ENCODE measurements around the gene GLUL.

GLUL gene

DNA sequence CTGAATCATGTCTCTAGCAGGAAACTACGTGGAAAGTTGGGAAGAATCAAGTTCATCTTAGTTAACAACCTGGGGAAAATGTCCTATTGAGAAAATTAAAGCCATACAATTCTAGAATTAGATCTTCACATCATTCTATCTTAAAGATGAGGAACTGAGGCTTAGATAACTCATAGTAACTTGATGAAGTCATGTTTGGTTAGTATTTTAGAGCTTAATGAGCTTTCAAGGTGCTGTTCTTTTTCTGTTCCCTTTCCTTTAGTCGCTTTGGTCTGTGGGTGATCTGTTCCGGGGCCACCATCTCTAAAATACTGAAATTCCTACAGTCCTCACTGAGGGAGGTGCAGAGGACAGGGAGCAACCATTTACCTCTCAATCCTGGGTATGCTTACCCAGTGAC, 4.3 kb upstream of the GLUL start:
- TF ChIP-seq, protein P1, sequence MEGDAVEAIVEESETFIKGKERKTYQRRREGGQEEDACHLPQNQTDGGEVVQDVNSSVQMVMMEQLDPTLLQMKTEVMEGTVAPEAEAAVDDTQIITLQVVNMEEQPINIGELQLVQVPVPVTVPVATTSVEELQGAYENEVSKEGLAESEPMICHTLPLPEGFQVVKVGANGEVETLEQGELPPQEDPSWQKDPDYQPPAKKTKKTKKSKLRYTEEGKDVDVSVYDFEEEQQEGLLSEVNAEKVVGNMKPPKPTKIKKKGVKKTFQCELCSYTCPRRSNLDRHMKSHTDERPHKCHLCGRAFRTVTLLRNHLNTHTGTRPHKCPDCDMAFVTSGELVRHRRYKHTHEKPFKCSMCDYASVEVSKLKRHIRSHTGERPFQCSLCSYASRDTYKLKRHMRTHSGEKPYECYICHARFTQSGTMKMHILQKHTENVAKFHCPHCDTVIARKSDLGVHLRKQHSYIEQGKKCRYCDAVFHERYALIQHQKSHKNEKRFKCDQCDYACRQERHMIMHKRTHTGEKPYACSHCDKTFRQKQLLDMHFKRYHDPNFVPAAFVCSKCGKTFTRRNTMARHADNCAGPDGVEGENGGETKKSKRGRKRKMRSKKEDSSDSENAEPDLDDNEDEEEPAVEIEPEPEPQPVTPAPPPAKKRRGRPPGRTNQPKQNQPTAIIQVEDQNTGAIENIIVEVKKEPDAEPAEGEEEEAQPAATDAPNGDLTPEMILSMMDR (IDR thresholded peaks at IDR 0.05; ENCODE audit: borderline replicate concordance, insufficient read depth, low read depth, low read length), result no peak

DNA sequence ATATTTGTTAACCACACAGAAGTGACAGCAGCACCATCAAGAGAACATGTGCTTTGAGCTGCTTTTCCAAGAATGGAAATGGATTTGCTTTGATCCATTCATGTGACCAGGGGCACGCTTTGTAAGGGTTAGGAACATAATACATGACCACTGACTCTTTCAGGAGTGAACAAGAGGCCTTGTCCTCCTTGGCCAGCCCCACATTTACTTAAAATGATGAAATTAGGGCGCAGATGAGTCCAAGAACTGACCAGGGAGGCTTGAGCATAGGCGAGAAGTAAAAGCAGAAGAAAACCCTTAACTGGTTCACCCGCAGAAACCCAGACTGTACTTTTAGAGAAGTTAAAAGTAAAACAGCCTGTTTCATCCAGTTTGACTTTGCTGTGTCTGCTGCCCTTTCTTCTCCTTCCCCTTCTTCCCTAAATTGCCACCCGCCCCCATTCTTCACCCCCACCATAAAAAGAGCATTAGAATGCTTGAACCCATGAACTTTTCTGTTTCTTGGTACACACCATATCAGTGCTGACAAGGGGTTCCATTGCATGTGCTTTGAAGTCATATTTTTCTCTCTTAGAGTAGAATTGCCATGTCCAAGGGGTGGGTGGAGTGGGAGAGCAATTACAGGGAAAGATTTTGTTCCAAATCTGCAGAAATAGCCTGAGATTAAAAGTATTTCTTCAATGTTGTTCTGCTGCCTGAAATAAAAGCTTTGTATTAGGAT, 2.6 kb upstream of the GLUL start:
- TF ChIP-seq, protein P1 (IDR thresholded peaks at IDR 0.05; ENCODE audit: borderline replicate concordance, insufficient read depth, low read depth, low read length), result no peak
- H3K4me3 ChIP-seq (ENCODE audit: low read depth, low read length), result no peak overlapping the region

More for the DNA sequence above, 4.3 kb upstream of the GLUL start:
- no peak overlapping the region for H3K4me3 ChIP-seq (ENCODE audit: low read depth, low read length)

DNA sequence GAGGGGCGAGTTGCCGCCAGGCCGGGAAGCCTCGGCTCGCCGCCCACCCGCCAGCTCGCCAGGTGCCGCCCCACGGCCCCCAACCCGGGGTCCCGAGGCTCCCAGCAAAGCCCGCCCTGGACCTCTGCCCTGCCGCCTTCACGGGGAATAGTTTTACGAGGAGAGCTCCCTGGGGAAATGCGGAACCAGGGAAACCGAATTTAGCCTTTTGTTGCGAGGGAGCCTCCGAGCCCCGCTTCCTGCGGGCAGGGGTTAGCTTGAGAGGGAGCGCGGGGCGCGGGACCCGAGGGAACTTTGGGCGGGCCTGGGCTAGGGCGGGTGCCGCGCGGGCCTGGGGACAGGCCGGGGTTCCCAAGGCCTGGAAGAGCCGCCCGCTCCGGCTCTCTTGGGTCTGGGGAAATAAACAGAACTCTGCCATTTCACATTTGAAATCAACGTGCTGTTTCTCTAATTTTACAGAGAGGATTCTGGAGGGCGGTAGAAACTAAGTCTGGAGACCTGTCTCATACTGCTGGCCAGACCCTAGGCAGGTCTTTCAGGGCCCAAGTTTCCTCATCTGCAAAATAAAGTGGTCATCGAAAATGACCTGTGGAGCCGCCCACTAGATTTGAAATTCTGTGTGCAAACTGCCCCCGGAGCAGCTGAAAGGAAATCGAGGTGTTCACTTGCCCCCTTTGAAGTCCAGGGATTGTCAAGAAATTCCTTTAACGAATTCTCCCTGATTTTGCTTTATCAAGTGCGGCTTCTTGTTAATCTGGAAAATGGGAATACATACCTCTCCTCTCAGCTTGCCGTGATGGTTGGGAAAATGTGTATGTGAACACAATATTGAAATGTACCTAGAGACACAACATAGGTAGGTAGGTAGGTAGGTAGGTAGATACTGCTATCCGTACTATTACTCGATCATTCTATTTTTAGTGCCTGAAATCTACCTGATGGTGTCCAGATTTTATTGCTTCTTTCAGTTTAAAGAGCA, 749 bp upstream of the GLUL start:
- peak overlapping the region; percentile 78 for H3K4me3 ChIP-seq (ENCODE audit: low read depth, low read length)
- TF ChIP-seq, protein P1 (IDR thresholded peaks at IDR 0.05; ENCODE audit: borderline replicate concordance, insufficient read depth, low read depth, low read length), result no peak

DNA sequence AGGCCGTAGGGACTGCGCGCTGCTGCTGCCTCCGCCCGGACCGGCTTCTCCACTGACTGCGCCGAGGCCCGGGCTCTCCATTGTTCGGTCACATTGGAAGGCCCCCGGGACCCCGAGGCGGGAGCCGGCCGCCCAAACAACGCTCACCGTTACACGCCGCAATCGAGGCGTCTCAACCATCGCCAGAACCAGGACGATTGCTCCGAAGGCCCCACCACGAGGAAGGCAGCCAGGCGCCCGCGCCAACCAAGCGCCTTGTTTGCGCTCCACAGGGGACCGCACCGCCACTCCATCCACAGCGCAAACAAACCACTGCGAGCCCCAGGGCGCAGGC, 595 bp downstream of the GLUL start:
- peak overlapping the region; percentile 78 for H3K4me3 ChIP-seq (ENCODE audit: low read depth, low read length)
- TF ChIP-seq, protein P1 (IDR thresholded peaks at IDR 0.05; ENCODE audit: borderline replicate concordance, insufficient read depth, low read depth, low read length), result no peak

DNA sequence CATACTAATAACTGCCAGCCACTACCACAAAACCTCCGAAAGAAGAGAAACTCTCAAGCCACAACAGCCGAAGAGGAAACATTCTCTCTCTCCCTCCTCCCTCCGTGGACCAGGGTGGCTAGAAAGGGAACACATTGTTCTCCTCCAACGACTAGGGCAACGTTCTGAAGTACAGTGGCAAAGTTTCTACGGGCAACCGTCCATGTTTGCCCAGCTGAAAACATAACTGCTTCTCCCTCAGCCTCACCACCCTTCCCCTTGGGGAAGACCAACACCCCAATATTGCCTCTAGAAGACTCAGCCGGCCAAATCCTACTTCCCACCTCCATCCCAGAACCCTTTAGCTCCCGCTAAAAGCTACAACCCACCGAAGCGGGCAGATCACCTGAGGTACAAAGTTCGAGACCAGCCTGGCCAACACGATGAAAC, 2.0 kb downstream of the GLUL start:
- peak overlapping the region; percentile 78 for H3K4me3 ChIP-seq (ENCODE audit: low read depth, low read length)
- TF ChIP-seq, protein P1 (IDR thresholded peaks at IDR 0.05; ENCODE audit: borderline replicate concordance, insufficient read depth, low read depth, low read length), result no peak

DNA sequence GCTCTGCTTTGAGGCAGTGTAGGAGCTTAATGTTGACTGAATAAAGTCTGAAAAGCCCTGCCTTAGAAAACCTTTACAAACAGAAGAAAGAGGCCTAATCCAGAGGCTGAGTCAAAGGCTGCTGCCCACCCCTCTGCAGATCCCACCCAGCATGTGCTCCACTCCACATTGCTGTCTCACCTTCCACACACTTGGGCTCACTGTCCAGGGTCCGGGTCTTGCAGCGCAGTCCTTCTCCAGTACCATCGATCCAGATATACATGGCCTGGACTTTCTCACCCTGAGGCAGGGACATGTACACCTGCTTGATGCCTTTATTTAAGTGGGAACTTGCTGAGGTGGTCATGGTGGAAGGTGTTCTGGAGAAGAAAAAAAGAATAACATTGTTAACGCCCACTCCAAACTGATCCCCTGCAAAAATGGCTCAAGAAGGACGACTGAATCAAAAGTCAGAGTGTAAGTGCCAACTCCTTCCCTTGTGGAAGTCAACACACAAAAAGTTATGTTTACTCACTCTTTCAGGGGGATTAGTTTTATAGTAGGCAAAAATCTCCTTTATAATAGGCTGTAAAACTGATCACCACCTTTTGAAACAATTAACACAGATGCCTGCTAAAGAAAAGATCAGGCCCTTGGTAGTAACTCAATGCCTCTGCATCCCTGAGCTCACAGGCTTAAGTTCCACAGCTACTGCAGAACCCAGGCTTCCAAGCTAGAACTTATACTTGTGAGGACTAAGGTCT, 3.0 kb downstream of the GLUL start:
- TF ChIP-seq, protein P1 (IDR thresholded peaks at IDR 0.05; ENCODE audit: borderline replicate concordance, insufficient read depth, low read depth, low read length), result no peak
- H3K4me3 ChIP-seq (ENCODE audit: low read depth, low read length), result no peak overlapping the region

Data from GM12875 (cell line).